ENCODE measurements around the gene PSME1. TPM values are rescaled to one million over a fixed set of nuclear protein-coding genes. Genes with fewer than 3 reads are reported as not detected.

Gene PSME1
- total and polyA plus RNA-seq, 2 of the 13 experiments (the other 11 are each of a cell fraction or from before 2014, with no cell fraction given): 159 to 608 TPM

DNA sequence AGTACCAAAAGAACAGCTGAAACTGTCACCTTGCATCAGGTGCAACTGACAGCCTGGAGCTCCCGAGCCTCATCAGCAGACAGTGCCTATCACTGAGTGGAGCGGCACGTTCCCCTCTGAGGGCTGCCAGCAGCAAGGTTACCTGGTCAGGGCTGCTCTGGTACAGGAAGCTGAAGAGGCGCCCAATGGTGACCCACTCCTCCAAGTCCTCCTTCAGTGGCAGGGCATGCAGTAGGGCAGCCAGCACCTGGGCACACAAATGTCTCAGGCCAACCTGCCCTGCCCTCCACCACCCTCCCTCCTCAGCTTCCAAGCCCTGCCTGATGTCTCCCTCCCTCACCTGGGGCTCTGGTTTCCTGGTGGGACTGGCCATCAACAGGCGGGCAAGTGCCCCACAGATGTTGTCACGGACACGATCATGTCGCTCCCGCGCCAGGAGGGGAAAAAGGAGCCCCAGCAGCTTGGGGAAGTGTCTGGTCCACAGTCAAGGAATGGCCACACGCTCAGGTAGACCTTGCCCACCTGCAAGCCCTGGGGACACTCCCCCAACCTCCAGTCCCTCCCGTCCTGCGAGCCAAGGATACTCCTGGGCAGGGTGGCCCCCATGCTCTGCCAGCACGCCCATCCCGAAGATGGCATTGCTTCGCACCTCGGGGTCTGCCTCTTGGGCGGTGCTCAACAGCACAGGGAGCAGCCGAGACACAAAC lies 45.5 kb downstream of the PSME1 start (continued):
- TF ChIP-seq ZNF782 (CRISPR knock-in tag; IDR thresholded peaks at IDR 0.05; ENCODE audit: borderline replicate concordance) (0 out of 2 replicates have a peak, but pooled peaks have one; percentile 56), ZNF530 (CRISPR knock-in tag; IDR thresholded peaks at IDR 0.05; ENCODE audit: low read depth) (no peak), JUND (CRISPR knock-in tag; IDR thresholded peaks at IDR 0.05) (no peak), ATF7 (IDR thresholded peaks at IDR 0.05) (no peak), ATF7 (CRISPR knock-in tag; IDR thresholded peaks at IDR 0.05) (0 out of 2 replicates have a peak, but pooled peaks have one; percentile 32), MAF1 (CRISPR knock-in tag; IDR thresholded peaks at IDR 0.05; ENCODE audit: borderline replicate concordance) (no peak), KDM5B (CRISPR knock-in tag; IDR thresholded peaks at IDR 0.05; ENCODE audit: borderline replicate concordance) (no peak), GTF3A (CRISPR knock-in tag; conservative IDR thresholded peaks at IDR 0.05) (0 out of 2 replicates have a peak, but pooled peaks have one; percentile 45)
- TF ChIP-seq, protein P1, sequence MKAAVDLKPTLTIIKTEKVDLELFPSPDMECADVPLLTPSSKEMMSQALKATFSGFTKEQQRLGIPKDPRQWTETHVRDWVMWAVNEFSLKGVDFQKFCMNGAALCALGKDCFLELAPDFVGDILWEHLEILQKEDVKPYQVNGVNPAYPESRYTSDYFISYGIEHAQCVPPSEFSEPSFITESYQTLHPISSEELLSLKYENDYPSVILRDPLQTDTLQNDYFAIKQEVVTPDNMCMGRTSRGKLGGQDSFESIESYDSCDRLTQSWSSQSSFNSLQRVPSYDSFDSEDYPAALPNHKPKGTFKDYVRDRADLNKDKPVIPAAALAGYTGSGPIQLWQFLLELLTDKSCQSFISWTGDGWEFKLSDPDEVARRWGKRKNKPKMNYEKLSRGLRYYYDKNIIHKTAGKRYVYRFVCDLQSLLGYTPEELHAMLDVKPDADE (CRISPR knock-in tag; IDR thresholded peaks at IDR 0.05): no peak
- TF ChIP-seq, protein P2, sequence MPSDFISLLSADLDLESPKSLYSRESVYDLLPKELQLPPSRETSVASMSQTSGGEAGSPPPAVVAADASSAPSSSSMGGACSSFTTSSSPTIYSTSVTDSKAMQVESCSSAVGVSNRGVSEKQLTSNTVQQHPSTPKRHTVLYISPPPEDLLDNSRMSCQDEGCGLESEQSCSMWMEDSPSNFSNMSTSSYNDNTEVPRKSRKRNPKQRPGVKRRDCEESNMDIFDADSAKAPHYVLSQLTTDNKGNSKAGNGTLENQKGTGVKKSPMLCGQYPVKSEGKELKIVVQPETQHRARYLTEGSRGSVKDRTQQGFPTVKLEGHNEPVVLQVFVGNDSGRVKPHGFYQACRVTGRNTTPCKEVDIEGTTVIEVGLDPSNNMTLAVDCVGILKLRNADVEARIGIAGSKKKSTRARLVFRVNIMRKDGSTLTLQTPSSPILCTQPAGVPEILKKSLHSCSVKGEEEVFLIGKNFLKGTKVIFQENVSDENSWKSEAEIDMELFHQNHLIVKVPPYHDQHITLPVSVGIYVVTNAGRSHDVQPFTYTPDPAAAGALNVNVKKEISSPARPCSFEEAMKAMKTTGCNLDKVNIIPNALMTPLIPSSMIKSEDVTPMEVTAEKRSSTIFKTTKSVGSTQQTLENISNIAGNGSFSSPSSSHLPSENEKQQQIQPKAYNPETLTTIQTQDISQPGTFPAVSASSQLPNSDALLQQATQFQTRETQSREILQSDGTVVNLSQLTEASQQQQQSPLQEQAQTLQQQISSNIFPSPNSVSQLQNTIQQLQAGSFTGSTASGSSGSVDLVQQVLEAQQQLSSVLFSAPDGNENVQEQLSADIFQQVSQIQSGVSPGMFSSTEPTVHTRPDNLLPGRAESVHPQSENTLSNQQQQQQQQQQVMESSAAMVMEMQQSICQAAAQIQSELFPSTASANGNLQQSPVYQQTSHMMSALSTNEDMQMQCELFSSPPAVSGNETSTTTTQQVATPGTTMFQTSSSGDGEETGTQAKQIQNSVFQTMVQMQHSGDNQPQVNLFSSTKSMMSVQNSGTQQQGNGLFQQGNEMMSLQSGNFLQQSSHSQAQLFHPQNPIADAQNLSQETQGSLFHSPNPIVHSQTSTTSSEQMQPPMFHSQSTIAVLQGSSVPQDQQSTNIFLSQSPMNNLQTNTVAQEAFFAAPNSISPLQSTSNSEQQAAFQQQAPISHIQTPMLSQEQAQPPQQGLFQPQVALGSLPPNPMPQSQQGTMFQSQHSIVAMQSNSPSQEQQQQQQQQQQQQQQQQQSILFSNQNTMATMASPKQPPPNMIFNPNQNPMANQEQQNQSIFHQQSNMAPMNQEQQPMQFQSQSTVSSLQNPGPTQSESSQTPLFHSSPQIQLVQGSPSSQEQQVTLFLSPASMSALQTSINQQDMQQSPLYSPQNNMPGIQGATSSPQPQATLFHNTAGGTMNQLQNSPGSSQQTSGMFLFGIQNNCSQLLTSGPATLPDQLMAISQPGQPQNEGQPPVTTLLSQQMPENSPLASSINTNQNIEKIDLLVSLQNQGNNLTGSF (CRISPR knock-in tag; IDR thresholded peaks at IDR 0.05): no peak
- TF ChIP-seq, protein P3, sequence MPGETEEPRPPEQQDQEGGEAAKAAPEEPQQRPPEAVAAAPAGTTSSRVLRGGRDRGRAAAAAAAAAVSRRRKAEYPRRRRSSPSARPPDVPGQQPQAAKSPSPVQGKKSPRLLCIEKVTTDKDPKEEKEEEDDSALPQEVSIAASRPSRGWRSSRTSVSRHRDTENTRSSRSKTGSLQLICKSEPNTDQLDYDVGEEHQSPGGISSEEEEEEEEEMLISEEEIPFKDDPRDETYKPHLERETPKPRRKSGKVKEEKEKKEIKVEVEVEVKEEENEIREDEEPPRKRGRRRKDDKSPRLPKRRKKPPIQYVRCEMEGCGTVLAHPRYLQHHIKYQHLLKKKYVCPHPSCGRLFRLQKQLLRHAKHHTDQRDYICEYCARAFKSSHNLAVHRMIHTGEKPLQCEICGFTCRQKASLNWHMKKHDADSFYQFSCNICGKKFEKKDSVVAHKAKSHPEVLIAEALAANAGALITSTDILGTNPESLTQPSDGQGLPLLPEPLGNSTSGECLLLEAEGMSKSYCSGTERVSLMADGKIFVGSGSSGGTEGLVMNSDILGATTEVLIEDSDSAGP (CRISPR knock-in tag; IDR thresholded peaks at IDR 0.05; ENCODE audit: borderline replicate concordance): 0 out of 2 replicates have a peak, but pooled peaks have one; percentile 21
- TF ChIP-seq, protein P4, sequence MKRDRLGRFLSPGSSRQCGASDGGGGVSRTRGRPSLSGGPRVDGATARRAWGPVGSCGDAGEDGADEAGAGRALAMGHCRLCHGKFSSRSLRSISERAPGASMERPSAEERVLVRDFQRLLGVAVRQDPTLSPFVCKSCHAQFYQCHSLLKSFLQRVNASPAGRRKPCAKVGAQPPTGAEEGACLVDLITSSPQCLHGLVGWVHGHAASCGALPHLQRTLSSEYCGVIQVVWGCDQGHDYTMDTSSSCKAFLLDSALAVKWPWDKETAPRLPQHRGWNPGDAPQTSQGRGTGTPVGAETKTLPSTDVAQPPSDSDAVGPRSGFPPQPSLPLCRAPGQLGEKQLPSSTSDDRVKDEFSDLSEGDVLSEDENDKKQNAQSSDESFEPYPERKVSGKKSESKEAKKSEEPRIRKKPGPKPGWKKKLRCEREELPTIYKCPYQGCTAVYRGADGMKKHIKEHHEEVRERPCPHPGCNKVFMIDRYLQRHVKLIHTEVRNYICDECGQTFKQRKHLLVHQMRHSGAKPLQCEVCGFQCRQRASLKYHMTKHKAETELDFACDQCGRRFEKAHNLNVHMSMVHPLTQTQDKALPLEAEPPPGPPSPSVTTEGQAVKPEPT (CRISPR knock-in tag; IDR thresholded peaks at IDR 0.05; ENCODE audit: low read depth): 0 out of 2 replicates have a peak, but pooled peaks have one; percentile 30
- TF ChIP-seq, protein P5, sequence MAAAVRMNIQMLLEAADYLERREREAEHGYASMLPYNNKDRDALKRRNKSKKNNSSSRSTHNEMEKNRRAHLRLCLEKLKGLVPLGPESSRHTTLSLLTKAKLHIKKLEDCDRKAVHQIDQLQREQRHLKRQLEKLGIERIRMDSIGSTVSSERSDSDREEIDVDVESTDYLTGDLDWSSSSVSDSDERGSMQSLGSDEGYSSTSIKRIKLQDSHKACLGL (CRISPR knock-in tag; IDR thresholded peaks at IDR 0.05): 0 out of 2 replicates have a peak, but pooled peaks have one; percentile 20

Measured in HepG2 (cell line).